Naive thymus-derived CD4-positive, alpha-beta T cell (primary cell): ENCODE results near the gene COQ10B. TPM values are rescaled to one million over a fixed set of nuclear protein-coding genes. Genes with fewer than 3 reads are reported as not detected.

Experiments
- ATAC-seq: fragments of 150-1000 bp; cut with Tn5 transposase; 2 replicates; pipeline ENCODE4 v1.10.0; 2021; ENCODE audit warnings: mild to moderate bottlenecking, moderate library complexity
- CTCF ChIA-PET: fragments of 350-600 bp; sonication (Branson Sonifier 250); formaldehyde crosslinking; loops from one replicate; lab custom pipeline; 2021; ENCODE audit warnings: antibody characterized with exemption; lab: Charles Lee
- POLR2A ChIA-PET: fragments of 350-600 bp; sonication (Branson Sonifier 250); formaldehyde crosslinking; loops from one replicate; lab custom pipeline; 2021; ENCODE audit warnings: antibody characterized with exemption, inconsistent platforms; lab: Charles Lee
- DNase-seq, 9 donors: peaks; one replicate each; pipeline versions ENCODE4 v3.0.0 to v3.0.0-alpha.2; 2020 to 2022; ENCODE audit warnings: mixed read lengths in 1 of 9
- H3K27ac ChIP-seq: one replicate; pipeline ENCODE4 v1.7.0; 2013; ENCODE audit warnings: mild to moderate bottlenecking, low read depth, low read length, moderate library complexity
- H3K27me3 ChIP-seq, 2 donors: one replicate each; pipeline ENCODE4 v1.7.0; 2013; ENCODE audit warnings: low read length in 2 of 2, mild to moderate bottlenecking in 2 of 2, moderate library complexity in 2 of 2; ENCODE audit not compliant: control insufficient read depth in 2 of 2, insufficient read depth in 2 of 2
- H3K36me3 ChIP-seq, 3 experiments: 1 replicate in 2 of 3; 2 replicates in 1 of 3; pipeline ENCODE4 v1.7.0; 2013; ENCODE audit warnings: low read length in 3 of 3, mild to moderate bottlenecking in 3 of 3, moderate library complexity in 1 of 3; ENCODE audit not compliant: insufficient read depth in 3 of 3, control insufficient read depth in 2 of 3
- H3K4me1 ChIP-seq, 2 donors: one replicate each; pipeline ENCODE4 v1.7.0; 2013; ENCODE audit warnings: low read length in 2 of 2, mild to moderate bottlenecking in 2 of 2, moderate library complexity in 1 of 2; ENCODE audit not compliant: control insufficient read depth in 2 of 2, insufficient read depth in 2 of 2
- H3K4me3 ChIP-seq: 2 replicates; pipeline ENCODE4 v1.7.0; 2013; ENCODE audit warnings: mild to moderate bottlenecking, low read length
- H3K9me3 ChIP-seq, 3 experiments: 1 replicate in 2 of 3; 2 replicates in 1 of 3; pipeline ENCODE4 v1.7.0; 2013; ENCODE audit warnings: low read length in 3 of 3; ENCODE audit not compliant: control insufficient read depth in 2 of 3
- H3K27ac Mint-ChIP-seq, 9 donors: one replicate each; pipeline ENCODE4 v1.8.0; 2020 to 2022; ENCODE audit warnings: mixed read lengths in 9 of 9, mild to moderate bottlenecking in 8 of 9, moderate library complexity in 5 of 9, inconsistent platforms in 2 of 9
- H3K27me3 Mint-ChIP-seq, 5 donors: one replicate each; pipeline ENCODE4 v1.8.0; 2021 to 2022; ENCODE audit warnings: mixed read lengths in 5 of 5, mild to moderate bottlenecking in 1 of 5
- H3K36me3 Mint-ChIP-seq, 5 donors: one replicate each; pipeline ENCODE4 v1.8.0; 2020 to 2022; ENCODE audit warnings: mixed read lengths in 5 of 5, mild to moderate bottlenecking in 3 of 5, inconsistent platforms in 1 of 5
- H3K4me1 Mint-ChIP-seq, 7 donors: one replicate each; pipeline ENCODE4 v1.8.0; 2020 to 2022; ENCODE audit warnings: mixed read lengths in 7 of 7, mild to moderate bottlenecking in 3 of 7, inconsistent platforms in 1 of 7
- H3K4me3 Mint-ChIP-seq, 10 donors: one replicate each; pipeline ENCODE4 v1.8.0; 2020 to 2022; ENCODE audit warnings: mild to moderate bottlenecking in 10 of 10, mixed read lengths in 10 of 10, moderate library complexity in 6 of 10, inconsistent platforms in 2 of 10
- H3K9me3 Mint-ChIP-seq, 11 donors: one replicate each; pipeline ENCODE4 v1.8.0; 2020 to 2022; ENCODE audit warnings: mixed read lengths in 11 of 11, mild to moderate bottlenecking in 4 of 11, inconsistent platforms in 1 of 11, moderate library complexity in 1 of 11
- intact Hi-C, 2 donors: fragments of 100-400 bp; cut with micrococcal nuclease; formaldehyde crosslinking; loops; one replicate each; pipeline ENCODE4 v1.15.1; 2023
- polyA plus RNA-seq, 2 donors: library from polyadenylated mRNA; unstranded; fragments of 300-500 nt; fragmentation: Illumina TruSeq; gene quantifications; one replicate each; pipeline ENCODE4 v1.2.3, GENCODE V29; 2021
- total RNA-seq, 6 experiments: library from RNA in 5 of 6; stranded (reverse) in 5 of 6; gene quantifications; 1 replicate in 5 of 6; 2 replicates in 1 of 6; pipeline ENCODE4 v1.2.3 and lab custom pipeline; 2021 to 2026

The COQ10B gene
- total and polyA plus RNA-seq, 7 experiments from 2014 or later = 22.9 to 57.2 (median 31.9) TPM

DNA sequence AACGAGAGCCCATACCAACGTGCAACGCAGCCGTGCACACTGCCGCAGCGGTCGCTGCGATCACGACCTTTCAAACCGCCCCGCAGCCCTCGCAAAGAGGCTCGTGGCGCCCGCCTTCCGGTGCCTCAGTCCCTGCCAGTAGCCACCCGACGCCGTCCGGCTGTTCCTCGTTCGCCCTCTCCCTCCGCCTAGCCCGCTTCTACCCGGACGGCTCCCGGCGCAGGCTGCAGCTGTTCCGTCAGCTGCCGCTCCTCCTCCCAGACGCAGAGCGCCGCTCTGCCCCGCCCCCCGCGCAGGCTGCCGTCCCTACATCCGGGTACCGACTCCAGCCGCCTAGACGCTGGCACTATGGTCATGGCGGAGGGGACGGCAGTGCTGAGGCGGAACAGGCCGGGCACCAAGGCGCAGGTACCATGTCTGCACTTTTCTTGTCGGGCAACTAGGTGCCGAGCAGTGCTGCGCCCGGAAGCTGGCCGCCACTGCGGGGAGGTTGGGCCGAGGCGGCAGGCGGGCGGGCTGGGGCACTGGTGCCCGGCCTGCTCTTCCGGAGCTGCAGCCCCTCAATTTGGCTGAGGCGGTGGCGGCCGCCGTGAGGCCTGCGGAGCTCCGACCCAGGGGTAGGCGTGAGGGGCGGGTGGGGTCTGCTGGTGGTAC, 62.5 kb downstream of the COQ10B start, which contains the start of gene MOB4:
TSS of gene MOB4 (plus strand) at position 328 of the 654 bp plus-strand sequence. CDS start at position 349, 21 bp downstream.
- POLR2A ChIA-PET = interaction anchor here (0.5 to 3.3 kb wide), 11 partner anchors 9 to 612 kb away, joined by 3 to 100 read pairs (median 12); partner anchors contain the start of genes COQ10B, HSPD1, HSPE1 and MARS2
- Mint-ChIP-seq H3K27ac (peak within 1 kb of the TSS; percentile 88 to 99 (median 95)), H3K4me1 (peaks cover 28 to 49% (median 40%) of the 10 kb centered on the region in 7 donors), H3K9me3 (peaks cover 0 to 6% (median under 1%) of the 10 kb centered on the region in 11 donors), H3K27me3 (no peaks in the 10 kb centered on the region), H3K4me3 (peak within 1 kb of the TSS; percentile 85 to 99 (median 98)), H3K36me3 (peaks cover 1 to 16% (median 12%) of the 10 kb centered on the region in 5 donors)
- no peaks in the 10 kb centered on the region for H3K27me3 ChIP-seq
- ATAC-seq (peak; percentile 97), DNase-seq (peak; percentile 87 to 98 (median 92))
- H3K27ac ChIP-seq = peak within 1 kb of the TSS; percentile 86
- CTCF ChIA-PET = interaction anchor here (1.6 kb wide), 1 partner anchor 16 kb away, joined by 5 read pairs; the partner anchor contains the start of genes HSPD1 and HSPE1
- H3K4me1 ChIP-seq = peaks cover 10 to 12% of the 10 kb centered on the region in 2 donors
- intact Hi-C loops = loop anchor here (1.0 to 5.0 kb wide), 11 partner anchors 16 to 1859 kb away; partner anchors contain the start of genes CCDC150 (in 2 of the 2), COQ10B (in 2 of the 2), HSPE1 (in 2 of the 2) and MARS2 (in 2 of the 2)
- peaks cover 0 to 15% (median 0%) of the 10 kb centered on the region in 3 experiments for H3K36me3 ChIP-seq
- no peaks in the 10 kb centered on the region for H3K9me3 ChIP-seq
- H3K4me3 ChIP-seq = peak within 1 kb of the TSS; percentile 75

DNA sequence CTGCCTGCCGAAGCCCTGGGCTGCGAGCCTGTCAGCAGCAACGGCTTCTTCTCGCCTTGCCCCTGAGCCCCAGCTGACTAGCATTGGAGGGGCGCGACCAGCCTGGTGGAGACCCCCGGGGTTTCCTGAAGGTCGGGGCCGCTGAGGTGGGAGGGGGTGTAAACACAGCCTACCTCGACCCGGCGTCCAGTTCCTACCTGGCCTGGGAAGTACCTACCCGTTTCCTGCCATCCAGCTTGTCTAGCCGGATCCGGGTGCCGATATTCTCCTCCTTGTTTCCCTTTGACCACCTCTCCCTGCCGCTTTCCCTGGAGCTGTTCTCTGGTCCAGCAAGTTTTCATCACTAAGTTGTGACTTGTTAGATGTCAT, 63.0 kb downstream of the COQ10B start:
- peaks cover 10 to 12% of the 10 kb centered on the region in 2 donors for H3K4me1 ChIP-seq
- Mint-ChIP-seq H3K36me3 (peaks cover 4 to 21% (median 17%) of the 10 kb centered on the region in 5 donors), H3K27ac (peak overlapping the region; percentile 88 to 99 (median 95)), H3K9me3 (peaks cover 0 to 7% (median 4%) of the 10 kb centered on the region in 11 donors), H3K4me1 (peaks cover 28 to 54% (median 42%) of the 10 kb centered on the region in 7 donors), H3K27me3 (no peaks in the 10 kb centered on the region), H3K4me3 (peak overlapping the region; percentile 85 to 99 (median 98))
- ChIA-PET POLR2A (interaction anchor here (0.5 to 3.3 kb wide), 11 partner anchors 8 to 611 kb away, joined by 3 to 100 read pairs (median 12); partner anchors contain the start of genes COQ10B, HSPD1, HSPE1 and MARS2), CTCF (interaction anchor here (1.6 kb wide), 1 partner anchor 17 kb away, joined by 5 read pairs; the partner anchor contains the start of genes HSPD1 and HSPE1)
- ATAC-seq = no peak
- no peaks in the 10 kb centered on the region for H3K9me3 ChIP-seq
- H3K4me3 ChIP-seq = peak overlapping the region; percentile 75
- no peaks in the 10 kb centered on the region for H3K27me3 ChIP-seq
- peak in 2 of 9 donors; percentile 4 to 20 for DNase-seq
- H3K36me3 ChIP-seq = peaks cover 0 to 15% (median 0%) of the 10 kb centered on the region in 3 experiments
- peak overlapping the region; percentile 86 for H3K27ac ChIP-seq
- intact Hi-C loops = loop anchor here (1.0 to 5.0 kb wide), 8 partner anchors 16 to 1859 kb away; partner anchors contain the start of genes CCDC150 (in 2 of the 2), MARS2 (in 2 of the 2), PGAP1 (in 1 of the 2) and SF3B1 (in 1 of the 2)

GRCh38 chr2:197517150-197517549, 63.8 kb downstream of the COQ10B start:
- POLR2A ChIA-PET = interaction anchor here (0.7 to 3.3 kb wide), 7 partner anchors 13 to 207 kb away, joined by 3 to 100 read pairs (median 17); partner anchors contain the start of genes COQ10B, HSPD1, HSPE1 and MARS2
- DNase-seq (no peak), ATAC-seq (no peak)
- peaks cover 28 to 59% (median 45%) of the 10 kb centered on the region in 7 donors for H3K4me1 Mint-ChIP-seq
- intact Hi-C loops = loop anchor here (2.0 to 5.0 kb wide), 5 partner anchors 16 to 1860 kb away; partner anchors contain the start of genes CCDC150 (in 1 of the 2), MARS2 (in 1 of the 2), PGAP1 (in 1 of the 2) and SLC39A10 (in 1 of the 2)
- CTCF ChIA-PET = interaction anchor here (1.6 kb wide), 1 partner anchor 17 kb away, joined by 5 read pairs; the partner anchor contains the start of genes HSPD1 and HSPE1
- H3K9me3 ChIP-seq = no peaks in the 10 kb centered on the region
- peak overlapping the region; percentile 85 to 99 (median 98) for H3K4me3 Mint-ChIP-seq
- peak overlapping the region; percentile 86 for H3K27ac ChIP-seq
- H3K4me3 ChIP-seq = peak overlapping the region; percentile 75
- H3K36me3 Mint-ChIP-seq = peaks cover 4 to 27% (median 21%) of the 10 kb centered on the region in 5 donors
- peak overlapping the region in 8 of 9 donors; percentile 24 to 99 (median 96) for H3K27ac Mint-ChIP-seq
- H3K36me3 ChIP-seq = peaks cover 0 to 15% (median 0%) of the 10 kb centered on the region in 3 experiments
- no peaks in the 10 kb centered on the region for H3K27me3 Mint-ChIP-seq
- H3K27me3 ChIP-seq = no peaks in the 10 kb centered on the region
- H3K4me1 ChIP-seq = peaks cover 10 to 12% of the 10 kb centered on the region in 2 donors
- peaks cover 0 to 12% (median 4%) of the 10 kb centered on the region in 11 donors for H3K9me3 Mint-ChIP-seq

Other genes starting within 250 kb of the COQ10B start
- gene ANKRD44, start 142.8 kb upstream of the COQ10B start, total RNA-seq = 100 to 1,000 TPM; 234 to 296 (median 291) TPM
- gene ANKRD44, start 142.8 kb upstream of the COQ10B start, polyA plus RNA-seq = 10 to 100 TPM; 88.6 to 95.4 TPM
- gene SF3B1, start 18.5 kb upstream of the COQ10B start, total RNA-seq = 100 to 1,000 TPM; 330 to 737 (median 528) TPM
- 100 to 1,000 TPM; 130 to 145 TPM for gene SF3B1, start 18.5 kb upstream of the COQ10B start, polyA plus RNA-seq
- gene HSPD1, start 46.3 kb downstream of the COQ10B start, total RNA-seq = 100 to 1,000 TPM; 127 to 276 (median 137) TPM
- 100 to 1,000 TPM; 103 to 116 TPM for gene HSPD1, start 46.3 kb downstream of the COQ10B start, polyA plus RNA-seq
- gene HSPE1, start 46.8 kb downstream of the COQ10B start, total RNA-seq = 100 to 1,000 TPM in 1 of 5 experiments, 10 to 100 TPM in 4; 46.3 to 127 (median 52.2) TPM
- gene HSPE1, start 46.8 kb downstream of the COQ10B start, polyA plus RNA-seq = 100 to 1,000 TPM; 134 to 137 TPM
- gene MOB4, start 62.5 kb downstream of the COQ10B start, total RNA-seq = 10 to 100 TPM; 16.1 to 22.5 (median 17.9) TPM
- 10 to 100 TPM; 18.6 to 39.6 TPM for gene MOB4, start 62.5 kb downstream of the COQ10B start, polyA plus RNA-seq
- gene RFTN2, start 222.0 kb downstream of the COQ10B start, total RNA-seq = under 1 TPM in 1 of 5 experiments, not detected in 4; 0.64 TPM
- under 1 TPM; 0.12 to 0.21 TPM for gene RFTN2, start 222.0 kb downstream of the COQ10B start, polyA plus RNA-seq